WTC11 (cell line): ENCODE data around the gene CLDN19.

Experiments used
- ARID4B ChIP-seq: sonication (generic); formaldehyde crosslinking; IDR thresholded peaks from 2 replicates; pipeline ENCODE4 v1.8.0; 2023; ENCODE audit warnings: missing genetic modification reagents, mild to moderate bottlenecking, borderline replicate concordance
- CTCF ChIP-seq: fragments of 200-600 bp; IDR thresholded peaks from 2 replicates; pipeline ENCODE4 v1.8.0; 2022; ENCODE audit warnings: antibody characterized with exemption
- E2F5 ChIP-seq: sonication (generic); formaldehyde crosslinking; IDR thresholded peaks from 2 replicates; pipeline ENCODE4 v1.8.1; 2022; ENCODE audit warnings: mild to moderate bottlenecking, moderate library complexity, missing genetic modification reagents
- KAT7 ChIP-seq: sonication (generic); formaldehyde crosslinking; IDR thresholded peaks from 2 replicates; pipeline ENCODE4 v1.8.1; 2023; ENCODE audit warnings: missing genetic modification reagents, mild to moderate bottlenecking, borderline replicate concordance
- SMAD3 ChIP-seq: sonication (generic); formaldehyde crosslinking; IDR thresholded peaks from 2 replicates; pipeline ENCODE4 v1.8.0; 2022; ENCODE audit warnings: missing genetic modification reagents, mild to moderate bottlenecking, borderline replicate concordance
- STAT6 ChIP-seq: sonication (generic); formaldehyde crosslinking; conservative IDR thresholded peaks from 2 replicates; pipeline ENCODE4 v1.8.1; 2023; ENCODE audit warnings: mild to moderate bottlenecking, low read depth, missing genetic modification reagents, moderate library complexity
- TCF7 ChIP-seq: sonication (generic); formaldehyde crosslinking; IDR thresholded peaks from 2 replicates; pipeline ENCODE4 v1.8.0; 2022; ENCODE audit warnings: mild to moderate bottlenecking, low read depth, missing genetic modification reagents, moderate library complexity
- ZNF396 ChIP-seq: fragments of 250-450 bp; sonication (Bioruptor Pico); IDR thresholded peaks from 2 replicates; pipeline ENCODE4 v1.8.0; 2021; ENCODE audit warnings: mild to moderate bottlenecking, moderate library complexity, borderline replicate concordance

GRCh38 chr1:42750041-42750440 is 10.0 kb upstream of the CLDN19 start:
- TF ChIP-seq CTCF (no peak), STAT6 (CRISPR knock-in tag) (no peak), SMAD3 (CRISPR knock-in tag) (no peak), TCF7 (no peak), KAT7 (no peak), E2F5 (CRISPR knock-in tag) (no peak), ARID4B (CRISPR knock-in tag) (no peak), ZNF396 (no peak)
